Caco-2 (cell line): Measurements from ENCODE around the gene FAAP24. TPM values are rescaled to one million over a fixed set of nuclear protein-coding genes. Genes with fewer than 3 reads are reported as not detected.

ENCODE experiments used
- BruUV-seq: library from RNA; stranded (reverse); fragments of 400-500 nt; replicated peaks from 2 replicates; lab custom pipeline; 2021; lab: Mats Ljungman, UMichigan
- CTCF ChIA-PET: fragments of 300-600 bp; sonication (Branson Sonifier 250); formaldehyde crosslinking; loops from one replicate; lab custom pipeline; 2022; ENCODE audit warnings: antibody characterized with exemption; lab: Charles Lee
- POLR2A ChIA-PET: fragments of 300-600 bp; sonication (Branson Sonifier 250); formaldehyde crosslinking; loops from one replicate; lab custom pipeline; 2022; ENCODE audit warnings: antibody characterized with exemption; lab: Charles Lee
- DNase-seq, 2 experiments: peaks; one replicate each; pipeline versions ENCODE4 v3.0.0 to v3.0.0-alpha.2; 2020 to 2022
- H3K27me3 ChIP-seq: replicated peaks from 2 replicates; pipeline ENCODE4 v1.6.0; 2011; ENCODE audit warnings: low read length; ENCODE audit not compliant: control insufficient read depth, insufficient read depth
- H3K36me3 ChIP-seq: 2 replicates; pipeline ENCODE4 v1.5.1; 2011; ENCODE audit warnings: low read length; ENCODE audit not compliant: control insufficient read depth, insufficient read depth
- H3K4me1 ChIP-seq: fragments of 250-450 bp; sonication (Bioruptor Pico); 2 replicates; pipeline ENCODE4 v1.5.1; 2020; ENCODE audit warnings: mild to moderate bottlenecking
- H3K4me3 ChIP-seq: 2 replicates; pipeline ENCODE4 v1.5.1; 2011; ENCODE audit warnings: low read depth, mild to moderate bottlenecking, control low read depth, low read length
- H3K9me3 ChIP-seq: fragments of 250-450 bp; sonication (Bioruptor Pico); 2 replicates; pipeline ENCODE4 v1.5.1; 2020; ENCODE audit warnings: mild to moderate bottlenecking, moderate library complexity
- H3K27ac Mint-ChIP-seq: one replicate; pipeline ENCODE4 v1.8.0; 2022; ENCODE audit warnings: mixed read lengths; ENCODE audit not compliant: unreplicated experiment
- H3K27me3 Mint-ChIP-seq: one replicate; pipeline ENCODE4 v1.8.0; 2022; ENCODE audit warnings: mixed read lengths; ENCODE audit not compliant: insufficient read depth, unreplicated experiment
- H3K36me3 Mint-ChIP-seq: one replicate; pipeline ENCODE4 v1.8.0; 2022; ENCODE audit warnings: mild to moderate bottlenecking, mixed read lengths; ENCODE audit not compliant: insufficient read depth, unreplicated experiment
- H3K4me1 Mint-ChIP-seq: one replicate; pipeline ENCODE4 v1.8.0; 2022; ENCODE audit warnings: low read depth, mixed read lengths; ENCODE audit not compliant: unreplicated experiment
- H3K4me3 Mint-ChIP-seq: one replicate; pipeline ENCODE4 v1.8.0; 2022; ENCODE audit warnings: mild to moderate bottlenecking, moderate library complexity, mixed read lengths; ENCODE audit not compliant: unreplicated experiment
- H3K9me3 Mint-ChIP-seq: one replicate; pipeline ENCODE4 v1.8.0; 2022; ENCODE audit warnings: mixed read lengths; ENCODE audit not compliant: unreplicated experiment
- CTCF ChIP-seq, 2 experiments: fragments of 200-600 bp in 1 of 2; IDR thresholded peaks; 1 replicate in 1 of 2; 2 replicates in 1 of 2; pipeline versions ENCODE4 v1.5.1 to v1.8.0; 2011 to 2022; ENCODE audit warnings: antibody characterized with exemption in 1 of 2, control low read depth in 1 of 2, inconsistent platforms in 1 of 2, low read depth in 1 of 2, low read length in 1 of 2, mild to moderate bottlenecking in 1 of 2, moderate library complexity in 1 of 2; ENCODE audit not compliant: insufficient read depth in 1 of 2, severe bottlenecking in 1 of 2, unreplicated experiment in 1 of 2
- intact Hi-C: fragments of 100-400 bp; cut with micrococcal nuclease; formaldehyde crosslinking; loops from one replicate; pipeline ENCODE4 v1.10.0; 2022; ENCODE audit not compliant: unreplicated experiment
- total RNA-seq: library from RNA; stranded (reverse); gene quantifications from 2 replicates; pipeline ENCODE4 v1.2.3, GENCODE V29; 2022

The FAAP24 gene
- total RNA-seq, 1 experiment from 2014 or later: 9.6 TPM

GRCh38 chr19:32930567-32930966 lies 41.5 kb upstream of the FAAP24 start:
- CTCF ChIA-PET: no interaction called here
- peaks cover 8% of the 10 kb centered on the region; the same call in 1 of the 2 replicates for H3K9me3 ChIP-seq
- no peak for DNase-seq
- H3K4me3 Mint-ChIP-seq: no peak overlapping the region
- no peak overlapping the region for H3K4me3 ChIP-seq
- intact Hi-C loops: no loop called here
- peaks cover 23% of the 10 kb centered on the region for H3K9me3 Mint-ChIP-seq
- no peaks in the 10 kb centered on the region for H3K27me3 Mint-ChIP-seq
- H3K36me3 Mint-ChIP-seq: peaks cover 12% of the 10 kb centered on the region
- H3K4me1 Mint-ChIP-seq: no peaks in the 10 kb centered on the region
- no peak overlapping the region for H3K27ac Mint-ChIP-seq
- no peaks in the 10 kb centered on the region; the same call in 1 of the 2 replicates for H3K36me3 ChIP-seq
- POLR2A ChIA-PET: no interaction called here
- no TSS peak for BruUV-seq
- no peaks in the 10 kb centered on the region for H3K4me1 ChIP-seq
- TF ChIP-seq CTCF (IDR thresholded peaks at IDR 0.05; ENCODE audit: insufficient read depth in 1 of 2, low read depth in 1 of 2, low read length in 1 of 2, severe bottlenecking in 1 of 2, unreplicated experiment in 1 of 2): no peak
- H3K27me3 ChIP-seq: no peaks in the 10 kb centered on the region

GRCh38 chr19:32933571-32933970 lies 38.5 kb upstream of the FAAP24 start:
- intact Hi-C loops: no loop called here
- Mint-ChIP-seq H3K4me1 (no peaks in the 10 kb centered on the region), H3K36me3 (peaks cover 4% of the 10 kb centered on the region), H3K27ac (no peak overlapping the region), H3K4me3 (no peak overlapping the region), H3K27me3 (no peaks in the 10 kb centered on the region), H3K9me3 (peaks cover 5% of the 10 kb centered on the region)
- H3K27me3 ChIP-seq: no peaks in the 10 kb centered on the region
- peaks cover 2% of the 10 kb centered on the region; the same call in 1 of the 2 replicates for H3K9me3 ChIP-seq
- DNase-seq: no peak
- BruUV-seq: no TSS peak
- ChIA-PET CTCF (no interaction called here), POLR2A (no interaction called here)
- H3K4me1 ChIP-seq: no peaks in the 10 kb centered on the region
- H3K4me3 ChIP-seq: no peak overlapping the region
- H3K36me3 ChIP-seq: no peaks in the 10 kb centered on the region; the same call in 1 of the 2 replicates
- TF ChIP-seq CTCF (IDR thresholded peaks at IDR 0.05; ENCODE audit: insufficient read depth in 1 of 2, low read depth in 1 of 2, low read length in 1 of 2, severe bottlenecking in 1 of 2, unreplicated experiment in 1 of 2): no peak

GRCh38 chr19:32935629-32936028 lies 36.4 kb upstream of the FAAP24 start:
- H3K27me3 Mint-ChIP-seq: no peaks in the 10 kb centered on the region
- no TSS peak for BruUV-seq
- no peak overlapping the region for H3K4me3 Mint-ChIP-seq
- H3K9me3 Mint-ChIP-seq: no peaks in the 10 kb centered on the region
- H3K36me3 Mint-ChIP-seq: no peaks in the 10 kb centered on the region
- H3K4me1 ChIP-seq: no peaks in the 10 kb centered on the region
- DNase-seq: no peak
- no peak overlapping the region for H3K27ac Mint-ChIP-seq
- no peaks in the 10 kb centered on the region for H3K4me1 Mint-ChIP-seq
- no peaks in the 10 kb centered on the region for H3K36me3 ChIP-seq
- H3K9me3 ChIP-seq: no peaks in the 10 kb centered on the region
- ChIA-PET POLR2A (no interaction called here), CTCF (no interaction called here)
- intact Hi-C loops: no loop called here
- no peaks in the 10 kb centered on the region for H3K27me3 ChIP-seq
- TF ChIP-seq CTCF (IDR thresholded peaks at IDR 0.05; ENCODE audit: insufficient read depth in 1 of 2, low read depth in 1 of 2, low read length in 1 of 2, severe bottlenecking in 1 of 2, unreplicated experiment in 1 of 2): no peak
- no peak overlapping the region for H3K4me3 ChIP-seq
